ENCODE results near the gene LRRC75A. TPM values are rescaled to one million over a fixed set of nuclear protein-coding genes. Genes with fewer than 3 reads are reported as not detected.

Gene LRRC75A
- total and polyA plus RNA-seq, 2 of the 8 experiments (the other 6 are each of a cell fraction or from before 2014, with no cell fraction given) = 9.7 to 9.9 TPM

GRCh38 chr17:16519021-16519420 is 27.0 kb upstream of the LRRC75A start:
- Histone ChIP-seq H3K18ac (ENCODE audit: extremely low read depth, low read length) (no peak overlapping the region), H2BK12ac (ENCODE audit: low read depth, low read length) (no peak overlapping the region), H4K20me1 (replicated peaks in 1 of 2; ENCODE audit: control insufficient read depth in 1 of 2, insufficient read depth in 2 of 2, low read length in 2 of 2) (no peaks in the 10 kb centered on the region), H4K91ac (replicated peaks; ENCODE audit: insufficient read length, low read length) (no peak overlapping the region), H3K4me3 (ENCODE audit: extremely low read depth in 1 of 4, insufficient read depth in 2 of 4, low read depth in 3 of 4, low read length in 4 of 4) (no peak overlapping the region), H3K23ac (ENCODE audit: insufficient read length) (no peak overlapping the region), H3K79me1 (ENCODE audit: low read depth, low read length) (no peaks in the 10 kb centered on the region), H3K23me2 (ENCODE audit: low read depth, low read length) (no peaks in the 10 kb centered on the region), H3K4me1 (replicated peaks in 1 of 4; ENCODE audit: control insufficient read depth in 3 of 4, insufficient read depth in 4 of 4, low read length in 3 of 4) (peaks cover 0 to 3% (median 0%) of the 10 kb centered on the region in 4 experiments; a peak in 3 of 7 replicates), H3K56ac (replicated peaks; ENCODE audit: insufficient read length, low read depth, low read length) (no peak overlapping the region), H3K27ac (ENCODE audit: low read depth, low read length) (no peak overlapping the region), H3K9me3 (ENCODE audit: insufficient read depth in 2 of 2, low read depth in 1 of 2, low read length in 1 of 2) (no peaks in the 10 kb centered on the region), H3K4ac (replicated peaks; ENCODE audit: insufficient read length, low read depth, low read length) (no peak overlapping the region), H2BK5ac (ENCODE audit: low read depth, low read length) (no peak overlapping the region), H2BK120ac (replicated peaks; ENCODE audit: low read depth, low read length) (no peak overlapping the region), H3K4me2 (ENCODE audit: insufficient read depth in 1 of 2, low read depth in 2 of 2, low read length in 2 of 2) (no peak overlapping the region), H4K5ac (ENCODE audit: insufficient read length, low read depth, low read length) (no peak overlapping the region), H3K9ac (replicated peaks in 1 of 4; ENCODE audit: extremely low read depth in 1 of 4, low read depth in 3 of 4, low read length in 3 of 4) (no peak overlapping the region), H2BK20ac (ENCODE audit: low read length) (no peak overlapping the region), H2AFZ (ENCODE audit: low read length) (no peak overlapping the region), H3K36me3 (ENCODE audit: control insufficient read depth in 2 of 4, insufficient read depth in 4 of 4, low read length in 3 of 4) (no peaks in the 10 kb centered on the region), H3K27me3 (replicated peaks in 1 of 4; ENCODE audit: control insufficient read depth in 3 of 4, extremely low read depth in 1 of 4, insufficient read depth in 3 of 4, low read length in 3 of 4) (peaks cover 0 to 2% (median 0%) of the 10 kb centered on the region in 4 experiments; a peak in 2 of 7 replicates), H2BK15ac (ENCODE audit: low read length) (no peak overlapping the region), H3K79me2 (ENCODE audit: control insufficient read depth in 1 of 2, insufficient read depth in 2 of 2, low read length in 2 of 2) (no peaks in the 10 kb centered on the region), H3K14ac (ENCODE audit: insufficient read length) (no peak overlapping the region), H4K8ac (ENCODE audit: extremely low read depth, insufficient read depth, low read length) (no peak overlapping the region), H2AK5ac (ENCODE audit: low read depth, low read length) (no peak overlapping the region)
- ChIA-PET CTCF (ENCODE audit: partially characterized antibody) (interaction anchor here (2.8 to 34.1 kb wide), 3 partner anchors 10 to 156 kb away, joined by 13 to 941 read pairs (median 65); no protein-coding TSS in a partner anchor), POLR2A (ENCODE audit: partially characterized antibody) (interaction anchor here (0.6 to 2.1 kb wide), 5 partner anchors 10 to 76 kb away, joined by 3 to 6 read pairs (median 3); no protein-coding TSS in a partner anchor)
- DNase-seq (ENCODE audit: low read depth in 1 of 2, low spot score in 2 of 2) (no peak), FAIRE-seq (no peak)
- TF ChIP-seq YY1 (IDR thresholded peaks at IDR 0.05; ENCODE audit: low read depth, low read length) (no peak), RBBP5 (IDR thresholded peaks at IDR 0.05; ENCODE audit: borderline replicate concordance, low read depth, low read length) (no peak), CHD1 (IDR thresholded peaks at IDR 0.05; ENCODE audit: low read depth, low read length) (no peak), RAD21 (IDR thresholded peaks at IDR 0.05 in 1 of 2, conservative IDR thresholded peaks at IDR 0.05 in 1 of 2; ENCODE audit: low read depth in 2 of 2, low read length in 2 of 2) (no peak), SRF (IDR thresholded peaks at IDR 0.05; ENCODE audit: low read depth, low read length) (no peak), SIRT6 (IDR thresholded peaks at IDR 0.05; ENCODE audit: low read length) (no peak), GTF2F1 (IDR thresholded peaks at IDR 0.05; ENCODE audit: borderline replicate concordance, low read depth, low read length) (no peak), CTBP2 (IDR thresholded peaks at IDR 0.05; ENCODE audit: borderline replicate concordance, insufficient read depth, insufficient read length, low read length) (no peak), EP300 (IDR thresholded peaks at IDR 0.05; ENCODE audit: borderline replicate concordance in 1 of 2, low read depth in 2 of 2, low read length in 2 of 2) (no peak), RNF2 (IDR thresholded peaks at IDR 0.05; ENCODE audit: borderline replicate concordance, low read depth, low read length, missing control alignments, poor library complexity, severe bottlenecking) (no peak), HDAC6 (IDR thresholded peaks at IDR 0.05; ENCODE audit: low read depth, low read length) (no peak), MAX (IDR thresholded peaks at IDR 0.05) (no peak)

All from H1 (cell line).